ENCODE data around the gene MASP1.

The MASP1 gene

GRCh38 chr3:187292631-187293515 lies 1.3 kb upstream of the MASP1 start:
- DNase-seq: no peak

- DNase-seq: no peak
Measured at GRCh38 chr3:187292181-187292580, 644 bp upstream of the MASP1 start.

GRCh38 chr3:187291001-187291511 lies 481 bp downstream of the MASP1 start:
- DNase-seq: no peak

GRCh38 chr3:187290503-187290902 lies 1.0 kb downstream of the MASP1 start:
- DNase-seq: no peak

GRCh38 chr3:187288855-187289605 lies 2.5 kb downstream of the MASP1 start:
- DNase-seq: no peak

GRCh38 chr3:187288131-187288854 lies 3.2 kb downstream of the MASP1 start:
- DNase-seq: no peak

- DNase-seq: no peak
Measured at GRCh38 chr3:187287256-187287655, 4.3 kb downstream of the MASP1 start.

GRCh38 chr3:187286467-187287059 lies 5.0 kb downstream of the MASP1 start:
- no peak for DNase-seq

GRCh38 chr3:187281191-187281714 lies 10.3 kb downstream of the MASP1 start:
- DNase-seq: no peak

- no peak for DNase-seq
Measured at GRCh38 chr3:187280644-187281043, 10.9 kb downstream of the MASP1 start.

GRCh38 chr3:187277129-187277462 lies 14.4 kb downstream of the MASP1 start:
- DNase-seq: no peak

GRCh38 chr3:187276397-187277128 lies 15.0 kb downstream of the MASP1 start:
- DNase-seq: no peak

GRCh38 chr3:187274977-187275338 lies 16.6 kb downstream of the MASP1 start:
- DNase-seq: peak; percentile 52

GRCh38 chr3:187274315-187274976 lies 17.1 kb downstream of the MASP1 start:
- DNase-seq: no peak

GRCh38 chr3:187271582-187271981 lies 20.0 kb downstream of the MASP1 start:
- no peak for DNase-seq

- DNase-seq: no peak
Measured at GRCh38 chr3:187269486-187269885, 22.1 kb downstream of the MASP1 start.

- no peak for DNase-seq
Measured at GRCh38 chr3:187267306-187267705, 24.2 kb downstream of the MASP1 start.

GRCh38 chr3:187266691-187267090 lies 24.8 kb downstream of the MASP1 start:
- DNase-seq: no peak

GRCh38 chr3:187265461-187265955 lies 26.0 kb downstream of the MASP1 start:
- no peak for DNase-seq

GRCh38 chr3:187264911-187265310 lies 26.6 kb downstream of the MASP1 start:
- DNase-seq: no peak

- no peak for DNase-seq
Measured at GRCh38 chr3:187264021-187264420, 27.5 kb downstream of the MASP1 start.
